Suprapubic skin (tissue), 3 donors: ENCODE measurements around the gene SMAD2.

ENCODE experiments used
- POLR2A ChIP-seq, 2 donors: fragments of 450-650 bp; IDR thresholded peaks; one replicate each; pipeline ENCODE4 v1.6.1; 2017; ENCODE audit warnings: antibody characterized with exemption in 2 of 2, mild to moderate bottlenecking in 2 of 2, moderate library complexity in 2 of 2
- TF ChIP-seq, protein P1 (sequence below), 2 donors: fragments of 200-600 bp in 1 of 2; fragments of 450-650 bp in 1 of 2; sonication (generic) in 1 of 2; IDR thresholded peaks; one replicate each; pipeline ENCODE4 v1.5.1; 2016 to 2019; ENCODE audit warnings: antibody characterized with exemption in 2 of 2, mild to moderate bottlenecking in 1 of 2, moderate library complexity in 1 of 2

DNA sequence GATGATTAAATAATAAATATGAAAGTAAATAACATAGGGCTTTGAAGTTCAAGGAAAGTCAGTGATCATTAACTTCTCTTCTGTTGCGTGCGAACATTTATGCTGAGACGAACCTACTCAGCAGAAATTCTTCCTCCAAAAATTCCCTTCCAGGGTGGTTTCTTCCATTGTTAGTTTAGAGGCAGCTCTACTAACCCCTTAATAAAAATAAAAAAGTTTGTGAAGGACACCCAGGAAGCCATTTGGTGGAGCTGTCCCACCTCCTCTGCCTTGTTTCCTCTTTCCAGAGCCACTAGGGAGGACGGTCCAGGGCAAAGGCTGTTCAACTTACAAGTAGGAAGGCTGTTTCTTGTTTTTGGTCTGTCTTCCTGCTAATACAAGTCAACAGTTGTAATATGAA, 2.1 kb upstream of the SMAD2 start:
- no peak for TF ChIP-seq POLR2A (IDR thresholded peaks at IDR 0.05)
- TF ChIP-seq, protein P1, sequence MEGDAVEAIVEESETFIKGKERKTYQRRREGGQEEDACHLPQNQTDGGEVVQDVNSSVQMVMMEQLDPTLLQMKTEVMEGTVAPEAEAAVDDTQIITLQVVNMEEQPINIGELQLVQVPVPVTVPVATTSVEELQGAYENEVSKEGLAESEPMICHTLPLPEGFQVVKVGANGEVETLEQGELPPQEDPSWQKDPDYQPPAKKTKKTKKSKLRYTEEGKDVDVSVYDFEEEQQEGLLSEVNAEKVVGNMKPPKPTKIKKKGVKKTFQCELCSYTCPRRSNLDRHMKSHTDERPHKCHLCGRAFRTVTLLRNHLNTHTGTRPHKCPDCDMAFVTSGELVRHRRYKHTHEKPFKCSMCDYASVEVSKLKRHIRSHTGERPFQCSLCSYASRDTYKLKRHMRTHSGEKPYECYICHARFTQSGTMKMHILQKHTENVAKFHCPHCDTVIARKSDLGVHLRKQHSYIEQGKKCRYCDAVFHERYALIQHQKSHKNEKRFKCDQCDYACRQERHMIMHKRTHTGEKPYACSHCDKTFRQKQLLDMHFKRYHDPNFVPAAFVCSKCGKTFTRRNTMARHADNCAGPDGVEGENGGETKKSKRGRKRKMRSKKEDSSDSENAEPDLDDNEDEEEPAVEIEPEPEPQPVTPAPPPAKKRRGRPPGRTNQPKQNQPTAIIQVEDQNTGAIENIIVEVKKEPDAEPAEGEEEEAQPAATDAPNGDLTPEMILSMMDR (IDR thresholded peaks at IDR 0.05) = no peak
